ENCODE results near the gene ARHGEF16.

The ARHGEF16 gene

DNA sequence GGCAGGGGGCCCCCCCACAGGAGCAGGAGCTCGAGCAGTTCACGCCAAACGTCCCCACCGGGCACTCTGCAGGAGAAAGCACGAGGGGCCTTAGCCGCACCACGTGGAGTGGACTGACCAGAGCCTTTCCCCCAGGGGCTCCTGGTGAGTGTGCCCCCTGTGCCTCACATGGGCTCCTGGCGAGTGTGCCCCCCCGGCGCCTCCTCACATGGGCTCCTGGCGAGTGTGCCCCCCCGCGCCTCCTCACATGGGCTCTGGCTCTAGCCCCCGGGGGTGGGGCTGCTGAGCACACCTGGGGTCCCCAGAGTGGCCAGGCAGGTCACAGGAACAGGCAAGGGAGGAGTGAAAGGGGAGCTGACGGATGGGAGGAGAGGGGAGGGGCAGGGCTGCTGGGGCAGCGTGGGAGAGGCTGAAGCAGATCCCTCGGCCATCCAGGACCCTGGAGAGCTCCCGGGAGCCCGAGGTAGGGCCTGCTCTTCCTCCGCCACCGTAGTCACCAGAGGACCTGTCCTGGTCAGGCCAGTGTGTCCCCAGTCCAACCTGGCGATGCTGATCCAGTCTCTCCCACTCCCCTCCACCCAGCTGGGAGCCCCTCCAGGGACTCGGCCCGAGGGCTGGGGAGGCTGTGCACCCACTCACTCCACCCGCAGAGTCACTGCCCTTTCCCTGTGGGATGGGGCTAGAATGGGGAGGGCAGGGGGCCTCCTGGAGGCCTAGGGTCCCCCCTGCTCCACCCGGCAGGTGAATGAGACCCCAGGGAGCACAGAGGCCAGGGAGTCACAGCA lies 47.6 kb downstream of the ARHGEF16 start:
- Histone ChIP-seq H3K36me3 (ENCODE audit: control insufficient read depth in 2 of 2, insufficient read depth in 1 of 2, low read length in 2 of 2) (no peaks in the 10 kb centered on the region), H3K4me1 (ENCODE audit: control insufficient read depth, insufficient read depth, low read length) (no peaks in the 10 kb centered on the region), H3K27ac (ENCODE audit: extremely low read depth, low read depth, low read length) (no peak overlapping the region), H3K4me3 (ENCODE audit: low read depth, low read length) (no peak overlapping the region), H3K9me3 (ENCODE audit: control insufficient read depth, insufficient read depth, low read depth, low read length) (no peaks in the 10 kb centered on the region)
- no peak for TF ChIP-seq TRIM28 (IDR thresholded peaks at IDR 0.05; ENCODE audit: borderline replicate concordance, low read length)
- TF ChIP-seq ZNF747 (tag by site-specific recombination; IDR thresholded peaks at IDR 0.05): no peak
- TF ChIP-seq, protein P1, sequence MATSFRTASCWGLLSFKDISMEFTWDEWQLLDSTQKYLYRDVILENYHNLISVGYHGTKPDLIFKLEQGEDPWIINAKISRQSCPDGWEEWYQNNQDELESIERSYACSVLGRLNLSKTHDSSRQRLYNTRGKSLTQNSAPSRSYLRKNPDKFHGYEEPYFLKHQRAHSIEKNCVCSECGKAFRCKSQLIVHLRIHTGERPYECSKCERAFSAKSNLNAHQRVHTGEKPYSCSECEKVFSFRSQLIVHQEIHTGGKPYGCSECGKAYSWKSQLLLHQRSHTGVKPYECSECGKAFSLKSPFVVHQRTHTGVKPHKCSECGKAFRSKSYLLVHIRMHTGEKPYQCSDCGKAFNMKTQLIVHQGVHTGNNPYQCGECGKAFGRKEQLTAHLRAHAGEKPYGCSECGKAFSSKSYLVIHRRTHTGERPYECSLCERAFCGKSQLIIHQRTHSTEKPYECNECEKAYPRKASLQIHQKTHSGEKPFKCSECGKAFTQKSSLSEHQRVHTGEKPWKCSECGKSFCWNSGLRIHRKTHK (tag by site-specific recombination; IDR thresholded peaks at IDR 0.05): no peak
- TF ChIP-seq ZNF23 (tag by site-specific recombination; IDR thresholded peaks at IDR 0.05; ENCODE audit: borderline replicate concordance): no peak
- TF ChIP-seq, protein P2, sequence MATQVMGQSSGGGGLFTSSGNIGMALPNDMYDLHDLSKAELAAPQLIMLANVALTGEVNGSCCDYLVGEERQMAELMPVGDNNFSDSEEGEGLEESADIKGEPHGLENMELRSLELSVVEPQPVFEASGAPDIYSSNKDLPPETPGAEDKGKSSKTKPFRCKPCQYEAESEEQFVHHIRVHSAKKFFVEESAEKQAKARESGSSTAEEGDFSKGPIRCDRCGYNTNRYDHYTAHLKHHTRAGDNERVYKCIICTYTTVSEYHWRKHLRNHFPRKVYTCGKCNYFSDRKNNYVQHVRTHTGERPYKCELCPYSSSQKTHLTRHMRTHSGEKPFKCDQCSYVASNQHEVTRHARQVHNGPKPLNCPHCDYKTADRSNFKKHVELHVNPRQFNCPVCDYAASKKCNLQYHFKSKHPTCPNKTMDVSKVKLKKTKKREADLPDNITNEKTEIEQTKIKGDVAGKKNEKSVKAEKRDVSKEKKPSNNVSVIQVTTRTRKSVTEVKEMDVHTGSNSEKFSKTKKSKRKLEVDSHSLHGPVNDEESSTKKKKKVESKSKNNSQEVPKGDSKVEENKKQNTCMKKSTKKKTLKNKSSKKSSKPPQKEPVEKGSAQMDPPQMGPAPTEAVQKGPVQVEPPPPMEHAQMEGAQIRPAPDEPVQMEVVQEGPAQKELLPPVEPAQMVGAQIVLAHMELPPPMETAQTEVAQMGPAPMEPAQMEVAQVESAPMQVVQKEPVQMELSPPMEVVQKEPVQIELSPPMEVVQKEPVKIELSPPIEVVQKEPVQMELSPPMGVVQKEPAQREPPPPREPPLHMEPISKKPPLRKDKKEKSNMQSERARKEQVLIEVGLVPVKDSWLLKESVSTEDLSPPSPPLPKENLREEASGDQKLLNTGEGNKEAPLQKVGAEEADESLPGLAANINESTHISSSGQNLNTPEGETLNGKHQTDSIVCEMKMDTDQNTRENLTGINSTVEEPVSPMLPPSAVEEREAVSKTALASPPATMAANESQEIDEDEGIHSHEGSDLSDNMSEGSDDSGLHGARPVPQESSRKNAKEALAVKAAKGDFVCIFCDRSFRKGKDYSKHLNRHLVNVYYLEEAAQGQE (tag by site-specific recombination; IDR thresholded peaks at IDR 0.05): peak; percentile 99
- TF ChIP-seq, protein P3, sequence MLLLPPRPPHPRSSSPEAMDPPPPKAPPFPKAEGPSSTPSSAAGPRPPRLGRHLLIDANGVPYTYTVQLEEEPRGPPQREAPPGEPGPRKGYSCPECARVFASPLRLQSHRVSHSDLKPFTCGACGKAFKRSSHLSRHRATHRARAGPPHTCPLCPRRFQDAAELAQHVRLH (tag by site-specific recombination; IDR thresholded peaks at IDR 0.05): no peak
- TF ChIP-seq ZNF701 (tag by site-specific recombination; IDR thresholded peaks at IDR 0.05): no peak
- TF ChIP-seq, protein P4, sequence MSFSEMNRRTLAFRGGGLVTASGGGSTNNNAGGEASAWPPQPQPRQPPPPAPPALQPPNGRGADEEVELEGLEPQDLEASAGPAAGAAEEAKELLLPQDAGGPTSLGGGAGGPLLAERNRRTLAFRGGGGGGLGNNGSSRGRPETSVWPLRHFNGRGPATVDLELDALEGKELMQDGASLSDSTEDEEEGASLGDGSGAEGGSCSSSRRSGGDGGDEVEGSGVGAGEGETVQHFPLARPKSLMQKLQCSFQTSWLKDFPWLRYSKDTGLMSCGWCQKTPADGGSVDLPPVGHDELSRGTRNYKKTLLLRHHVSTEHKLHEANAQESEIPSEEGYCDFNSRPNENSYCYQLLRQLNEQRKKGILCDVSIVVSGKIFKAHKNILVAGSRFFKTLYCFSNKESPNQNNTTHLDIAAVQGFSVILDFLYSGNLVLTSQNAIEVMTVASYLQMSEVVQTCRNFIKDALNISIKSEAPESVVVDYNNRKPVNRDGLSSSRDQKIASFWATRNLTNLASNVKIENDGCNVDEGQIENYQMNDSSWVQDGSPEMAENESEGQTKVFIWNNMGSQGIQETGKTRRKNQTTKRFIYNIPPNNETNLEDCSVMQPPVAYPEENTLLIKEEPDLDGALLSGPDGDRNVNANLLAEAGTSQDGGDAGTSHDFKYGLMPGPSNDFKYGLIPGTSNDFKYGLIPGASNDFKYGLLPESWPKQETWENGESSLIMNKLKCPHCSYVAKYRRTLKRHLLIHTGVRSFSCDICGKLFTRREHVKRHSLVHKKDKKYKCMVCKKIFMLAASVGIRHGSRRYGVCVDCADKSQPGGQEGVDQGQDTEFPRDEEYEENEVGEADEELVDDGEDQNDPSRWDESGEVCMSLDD (tag by site-specific recombination; IDR thresholded peaks at IDR 0.05): no peak
- TF ChIP-seq ZNF138 (tag by site-specific recombination; IDR thresholded peaks at IDR 0.05; ENCODE audit: borderline replicate concordance): no peak
- TF ChIP-seq, protein P5, sequence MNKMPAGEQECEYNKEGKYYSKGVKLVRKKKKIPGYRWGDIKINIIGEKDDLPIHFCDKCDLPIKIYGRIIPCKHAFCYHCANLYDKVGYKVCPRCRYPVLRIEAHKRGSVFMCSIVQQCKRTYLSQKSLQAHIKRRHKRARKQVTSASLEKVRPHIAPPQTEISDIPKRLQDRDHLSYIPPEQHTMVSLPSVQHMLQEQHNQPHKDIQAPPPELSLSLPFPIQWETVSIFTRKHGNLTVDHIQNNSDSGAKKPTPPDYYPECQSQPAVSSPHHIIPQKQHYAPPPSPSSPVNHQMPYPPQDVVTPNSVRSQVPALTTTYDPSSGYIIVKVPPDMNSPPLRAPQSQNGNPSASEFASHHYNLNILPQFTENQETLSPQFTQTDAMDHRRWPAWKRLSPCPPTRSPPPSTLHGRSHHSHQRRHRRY (tag by site-specific recombination; IDR thresholded peaks at IDR 0.05): no peak
- no peak for TF ChIP-seq GLI4 (tag by site-specific recombination; IDR thresholded peaks at IDR 0.05)
- no peak for TF ChIP-seq ZNF350 (tag by site-specific recombination; IDR thresholded peaks at IDR 0.05)
- no peak for TF ChIP-seq YY2 (tag by site-specific recombination; IDR thresholded peaks at IDR 0.05)
- no peak for TF ChIP-seq ZNF677 (tag by site-specific recombination; IDR thresholded peaks at IDR 0.05)
- peak; percentile 41; the same call in 1 of the 2 replicates for TF ChIP-seq EGR2 (tag by site-specific recombination; IDR thresholded peaks at IDR 0.05; ENCODE audit: low read depth)
- TF ChIP-seq ZNF114 (tag by site-specific recombination; IDR thresholded peaks at IDR 0.05): no peak
- TF ChIP-seq ZNF423 (tag by site-specific recombination; IDR thresholded peaks at IDR 0.05): no peak
- no peak for TF ChIP-seq ZBTB8A (tag by site-specific recombination; IDR thresholded peaks at IDR 0.05)
- TF ChIP-seq ZFHX2 (tag by site-specific recombination; conservative IDR thresholded peaks at IDR 0.05): peak; percentile 58; the same call in 1 of the 2 replicates
- TF ChIP-seq ZNF530 (tag by site-specific recombination; IDR thresholded peaks at IDR 0.05; ENCODE audit: low read depth): no peak
- TF ChIP-seq OSR2 (tag by site-specific recombination; IDR thresholded peaks at IDR 0.05): no peak
- no peak for TF ChIP-seq ZNF221 (tag by site-specific recombination; IDR thresholded peaks at IDR 0.05; ENCODE audit: borderline replicate concordance)
- no peak for TF ChIP-seq ZNF366 (tag by site-specific recombination; conservative IDR thresholded peaks at IDR 0.05)
- no peak for TF ChIP-seq ZNF600 (tag by site-specific recombination; IDR thresholded peaks at IDR 0.05)
- TF ChIP-seq ZNF623 (tag by site-specific recombination; IDR thresholded peaks at IDR 0.05): no peak
- no peak for TF ChIP-seq ZNF585B (tag by site-specific recombination; IDR thresholded peaks at IDR 0.05)
- CTCF ChIA-PET: interaction anchor here (0.6 to 1.2 kb wide), 2 partner anchors 11 to 122 kb away, joined by 4 read pairs; no protein-coding TSS in a partner anchor
- POLR2A ChIA-PET: interaction anchor here (0.6 kb wide), 1 partner anchor 412 kb away, joined by 7 read pairs; no protein-coding TSS in a partner anchor
